ENCODE measurements around the gene LHX3.

The LHX3 gene

DNA sequence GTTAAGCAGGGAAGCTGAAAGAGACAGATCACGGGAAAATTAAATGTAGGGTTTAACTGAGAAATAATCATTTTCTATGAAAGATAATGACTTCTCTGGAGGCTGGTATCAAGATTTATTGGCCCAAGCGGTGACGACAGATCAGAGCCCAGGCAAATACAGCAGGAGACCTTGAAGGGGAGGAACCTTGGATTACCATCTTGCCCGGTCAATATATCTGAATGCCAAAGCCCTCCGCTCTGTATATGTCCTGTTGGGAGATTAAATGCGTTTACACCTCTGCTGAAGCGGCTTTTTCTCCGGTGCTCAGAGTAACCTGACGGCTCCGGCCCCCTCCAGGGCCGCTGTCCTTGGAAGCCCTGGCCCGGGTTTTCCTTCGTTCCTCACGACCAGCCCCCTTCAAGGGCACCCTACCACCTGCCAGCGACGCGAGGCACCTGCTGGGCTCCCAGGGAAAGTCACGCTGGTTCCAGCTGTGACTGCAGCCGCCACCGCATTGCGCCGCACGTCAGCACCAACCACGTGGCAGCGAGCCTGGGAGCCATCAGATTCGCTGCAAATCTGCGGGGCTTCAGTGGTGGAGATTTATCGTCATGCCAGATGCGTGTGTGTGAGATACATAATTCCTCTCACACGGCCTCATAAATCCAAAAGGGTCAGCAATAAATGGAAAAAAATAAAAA, 45.1 kb upstream of the LHX3 start:
- peaks cover 2% of the 10 kb centered on the region for H4K20me1 ChIP-seq (ENCODE audit: insufficient read depth, low read length, poor library complexity, severe bottlenecking)
- H3K9me2 ChIP-seq (replicated peaks; ENCODE audit: low read depth, low read length), result no peaks in the 10 kb centered on the region
- no peak overlapping the region for H3K4me3 ChIP-seq (ENCODE audit: low read length, poor library complexity, severe bottlenecking)
- H3K4me2 ChIP-seq (ENCODE audit: low read depth, low read length, poor library complexity, severe bottlenecking), result no peak overlapping the region
- no peaks in the 10 kb centered on the region for H3K27me3 ChIP-seq (ENCODE audit: insufficient read depth, low read length, poor library complexity, severe bottlenecking)
- H3K9ac ChIP-seq (ENCODE audit: low read depth, low read length, poor library complexity, severe bottlenecking), result no peak overlapping the region
- H3K36me3 ChIP-seq (ENCODE audit: insufficient read depth, low read length), result no peaks in the 10 kb centered on the region
- no peaks in the 10 kb centered on the region for H3K9me3 ChIP-seq (ENCODE audit: insufficient read depth, low read depth, low read length)
- peaks cover 2% of the 10 kb centered on the region; the same call in 1 of the 2 replicates for H3K79me2 ChIP-seq (ENCODE audit: insufficient read depth, low read length)
- H3K4me1 ChIP-seq (ENCODE audit: insufficient read depth, low read length, poor library complexity, severe bottlenecking), result peaks cover 6% of the 10 kb centered on the region
- H3F3A ChIP-seq (ENCODE audit: low read depth), result no peaks in the 10 kb centered on the region
- TF ChIP-seq, protein P1, sequence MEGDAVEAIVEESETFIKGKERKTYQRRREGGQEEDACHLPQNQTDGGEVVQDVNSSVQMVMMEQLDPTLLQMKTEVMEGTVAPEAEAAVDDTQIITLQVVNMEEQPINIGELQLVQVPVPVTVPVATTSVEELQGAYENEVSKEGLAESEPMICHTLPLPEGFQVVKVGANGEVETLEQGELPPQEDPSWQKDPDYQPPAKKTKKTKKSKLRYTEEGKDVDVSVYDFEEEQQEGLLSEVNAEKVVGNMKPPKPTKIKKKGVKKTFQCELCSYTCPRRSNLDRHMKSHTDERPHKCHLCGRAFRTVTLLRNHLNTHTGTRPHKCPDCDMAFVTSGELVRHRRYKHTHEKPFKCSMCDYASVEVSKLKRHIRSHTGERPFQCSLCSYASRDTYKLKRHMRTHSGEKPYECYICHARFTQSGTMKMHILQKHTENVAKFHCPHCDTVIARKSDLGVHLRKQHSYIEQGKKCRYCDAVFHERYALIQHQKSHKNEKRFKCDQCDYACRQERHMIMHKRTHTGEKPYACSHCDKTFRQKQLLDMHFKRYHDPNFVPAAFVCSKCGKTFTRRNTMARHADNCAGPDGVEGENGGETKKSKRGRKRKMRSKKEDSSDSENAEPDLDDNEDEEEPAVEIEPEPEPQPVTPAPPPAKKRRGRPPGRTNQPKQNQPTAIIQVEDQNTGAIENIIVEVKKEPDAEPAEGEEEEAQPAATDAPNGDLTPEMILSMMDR (conservative IDR thresholded peaks at IDR 0.05; ENCODE audit: low read length), result no peak
- TF ChIP-seq EZH2phosphoT487 (IDR thresholded peaks at IDR 0.05; ENCODE audit: borderline replicate concordance), result no peak
- H2AFZ ChIP-seq (ENCODE audit: low read length), result no peak overlapping the region

DNA sequence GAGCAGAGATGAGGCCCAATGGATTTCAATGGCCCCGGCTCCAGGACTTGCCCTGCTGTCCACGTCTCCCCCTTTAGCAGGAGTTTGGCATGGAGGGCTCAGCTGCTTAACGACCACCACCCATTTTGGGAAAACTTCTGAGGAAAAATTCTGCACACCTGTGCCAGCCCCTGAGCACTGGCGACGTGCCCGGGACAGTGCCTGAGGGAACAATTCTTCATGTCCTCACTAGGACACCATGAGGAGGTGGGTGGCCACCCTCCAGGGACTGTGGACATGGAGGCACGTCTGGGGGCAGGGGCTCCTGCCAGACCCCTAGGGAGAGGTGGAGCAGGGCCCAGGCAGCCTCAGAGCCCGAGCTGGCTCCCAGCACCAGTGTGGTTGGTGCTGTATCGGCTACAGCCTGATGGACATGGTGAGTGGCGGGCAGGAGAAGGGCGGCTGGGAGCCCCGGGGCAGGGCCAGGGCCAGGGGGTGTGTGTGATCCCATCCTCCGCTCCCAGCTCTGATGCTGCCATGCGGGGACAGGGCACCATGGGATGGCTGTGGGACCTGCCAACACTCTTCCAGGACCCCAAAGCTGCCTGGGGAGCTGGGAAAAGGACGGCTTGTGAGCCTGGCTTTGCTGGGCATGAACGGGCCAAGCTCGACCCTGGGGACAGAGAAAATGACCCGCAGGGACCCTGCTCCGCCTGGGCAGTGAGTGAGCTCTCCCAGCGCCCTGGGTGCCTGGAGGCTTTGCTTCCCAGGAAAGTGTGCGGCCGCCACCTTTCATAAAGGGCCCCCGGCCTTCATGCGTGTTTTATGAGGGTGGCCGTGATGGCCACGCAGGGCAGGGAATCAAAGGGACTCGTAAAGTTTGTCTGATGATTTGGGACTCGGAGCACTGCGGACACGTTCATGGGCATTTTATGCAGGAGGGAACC, 44.3 kb upstream of the LHX3 start:
- Histone ChIP-seq H3K9me3 (ENCODE audit: insufficient read depth, low read depth, low read length) (no peaks in the 10 kb centered on the region), H3K4me1 (ENCODE audit: insufficient read depth, low read length, poor library complexity, severe bottlenecking) (peaks cover 13% of the 10 kb centered on the region), H3K27me3 (ENCODE audit: insufficient read depth, low read length, poor library complexity, severe bottlenecking) (no peaks in the 10 kb centered on the region), H4K20me1 (ENCODE audit: insufficient read depth, low read length, poor library complexity, severe bottlenecking) (peaks cover 9% of the 10 kb centered on the region), H3K4me2 (ENCODE audit: low read depth, low read length, poor library complexity, severe bottlenecking) (no peak overlapping the region), H3F3A (ENCODE audit: low read depth) (peaks cover 3% of the 10 kb centered on the region; the same call in 1 of the 2 replicates), H3K36me3 (ENCODE audit: insufficient read depth, low read length) (no peaks in the 10 kb centered on the region), H3K9ac (ENCODE audit: low read depth, low read length, poor library complexity, severe bottlenecking) (no peak overlapping the region), H3K9me2 (replicated peaks; ENCODE audit: low read depth, low read length) (no peaks in the 10 kb centered on the region), H2AFZ (ENCODE audit: low read length) (no peak overlapping the region), H3K4me3 (ENCODE audit: low read length, poor library complexity, severe bottlenecking) (no peak overlapping the region), H3K79me2 (ENCODE audit: insufficient read depth, low read length) (peaks cover 10% of the 10 kb centered on the region)
- TF ChIP-seq EZH2phosphoT487 (IDR thresholded peaks at IDR 0.05; ENCODE audit: borderline replicate concordance), result no peak

GRCh38 chr9:136247947-136248637, 43.2 kb upstream of the LHX3 start:
- H3K36me3 ChIP-seq (ENCODE audit: insufficient read depth, low read length), result no peaks in the 10 kb centered on the region
- no peak overlapping the region for H3K9ac ChIP-seq (ENCODE audit: low read depth, low read length, poor library complexity, severe bottlenecking)
- no peak overlapping the region for H2AFZ ChIP-seq (ENCODE audit: low read length)
- peaks cover 20% of the 10 kb centered on the region for H4K20me1 ChIP-seq (ENCODE audit: insufficient read depth, low read length, poor library complexity, severe bottlenecking)
- H3F3A ChIP-seq (ENCODE audit: low read depth), result peaks cover 6% of the 10 kb centered on the region; the same call in 1 of the 2 replicates
- H3K9me2 ChIP-seq (replicated peaks; ENCODE audit: low read depth, low read length), result no peaks in the 10 kb centered on the region
- H3K4me2 ChIP-seq (ENCODE audit: low read depth, low read length, poor library complexity, severe bottlenecking), result no peak overlapping the region
- no peak overlapping the region for H3K4me3 ChIP-seq (ENCODE audit: low read length, poor library complexity, severe bottlenecking)
- peaks cover 24% of the 10 kb centered on the region for H3K4me1 ChIP-seq (ENCODE audit: insufficient read depth, low read length, poor library complexity, severe bottlenecking)
- H3K27me3 ChIP-seq (ENCODE audit: insufficient read depth, low read length, poor library complexity, severe bottlenecking), result no peaks in the 10 kb centered on the region
- no peaks in the 10 kb centered on the region for H3K9me3 ChIP-seq (ENCODE audit: insufficient read depth, low read depth, low read length)
- H3K79me2 ChIP-seq (ENCODE audit: insufficient read depth, low read length), result peaks cover 21% of the 10 kb centered on the region
- TF ChIP-seq EZH2phosphoT487 (IDR thresholded peaks at IDR 0.05; ENCODE audit: borderline replicate concordance), result no peak
- TF ChIP-seq, protein P1 (conservative IDR thresholded peaks at IDR 0.05; ENCODE audit: low read length), result no peak
